H1 (cell line): Measurements from ENCODE around the gene MPHOSPH8. TPM values are rescaled to one million over a fixed set of nuclear protein-coding genes. Genes with fewer than 3 reads are reported as not detected.

ENCODE experiments used
- CTCF ChIA-PET: fragments of 300-600 bp; sonication (Branson Sonifier 250); formaldehyde crosslinking; loops from one replicate; lab custom pipeline; 2021; ENCODE audit not compliant: partially characterized antibody; lab: Charles Lee
- POLR2A ChIA-PET: fragments of 300-600 bp; sonication (Branson Sonifier 250); formaldehyde crosslinking; loops from one replicate; lab custom pipeline; 2021; ENCODE audit warnings: inconsistent platforms; ENCODE audit not compliant: partially characterized antibody; lab: Charles Lee
- DNase-seq, 2 experiments: peaks; one replicate each; pipeline versions ENCODE4 v3.0.0 to v3.0.0-alpha.2; 2010 to 2022; ENCODE audit warnings: low spot score in 2 of 2, low read depth in 1 of 2, mixed read lengths in 1 of 2
- FAIRE-seq: peaks from 2 replicates; lab custom pipeline; 2011; peaks lifted over from hg19 to GRCh38; lab: Jason Lieb, UNC
- H2AFZ ChIP-seq: 2 replicates; pipeline ENCODE4 v1.8.1; 2012; ENCODE audit warnings: low read length, inconsistent platforms
- H2AK5ac ChIP-seq: 2 replicates; pipeline ENCODE4 v1.6.1; 2013; ENCODE audit warnings: low read depth, low read length
- H2BK120ac ChIP-seq: replicated peaks from 2 replicates; pipeline ENCODE3; 2013; ENCODE audit warnings: low read depth, low read length, inconsistent platforms
- H2BK12ac ChIP-seq: 2 replicates; pipeline ENCODE4 v1.6.1; 2013; ENCODE audit warnings: low read depth, low read length
- H2BK15ac ChIP-seq: 2 replicates; pipeline ENCODE4 v1.6.1; 2013; ENCODE audit warnings: low read length
- H2BK20ac ChIP-seq: 2 replicates; pipeline ENCODE4 v1.6.1; 2013; ENCODE audit warnings: low read length
- H2BK5ac ChIP-seq: 2 replicates; pipeline ENCODE4 v1.6.1; 2013; ENCODE audit warnings: low read depth, low read length
- H3K14ac ChIP-seq: 2 replicates; pipeline ENCODE4 v1.6.1; 2013; ENCODE audit warnings: inconsistent platforms; ENCODE audit not compliant: insufficient read length
- H3K18ac ChIP-seq: 2 replicates; pipeline ENCODE4 v1.6.1; 2013; ENCODE audit warnings: low read length; ENCODE audit errors: extremely low read depth
- H3K23ac ChIP-seq: 2 replicates; pipeline ENCODE4 v1.6.1; 2013; ENCODE audit warnings: inconsistent platforms; ENCODE audit not compliant: insufficient read length
- H3K23me2 ChIP-seq: 2 replicates; pipeline ENCODE4 v1.6.1; 2013; ENCODE audit warnings: low read depth, low read length
- H3K27ac ChIP-seq: 2 replicates; pipeline ENCODE4 v1.6.1; 2011; ENCODE audit warnings: low read depth, low read length, inconsistent platforms
- H3K27me3 ChIP-seq, 4 experiments: replicated peaks in 1 of 4; 1 replicate in 1 of 4; 2 replicates in 3 of 4; pipeline versions ENCODE4 v1.6.1 to v1.8.1; 2011 to 2013; ENCODE audit warnings: low read length in 3 of 4, mild to moderate bottlenecking in 3 of 4, inconsistent platforms in 2 of 4, mixed read lengths in 2 of 4, moderate library complexity in 1 of 4; ENCODE audit not compliant: control insufficient read depth in 3 of 4, insufficient read depth in 3 of 4; ENCODE audit errors: extremely low read depth in 1 of 4
- H3K36me3 ChIP-seq, 4 experiments: 2 replicates each; pipeline versions ENCODE4 v1.6.1 to v1.8.1; 2011 to 2013; ENCODE audit warnings: mild to moderate bottlenecking in 4 of 4, low read length in 3 of 4, moderate library complexity in 2 of 4, control low read depth in 1 of 4, inconsistent platforms in 1 of 4; ENCODE audit not compliant: insufficient read depth in 4 of 4, control insufficient read depth in 2 of 4
- H3K4ac ChIP-seq: replicated peaks from 2 replicates; pipeline ENCODE3; 2013; ENCODE audit warnings: low read length, low read depth, mixed read lengths, inconsistent platforms; ENCODE audit not compliant: insufficient read length
- H3K4me1 ChIP-seq, 4 experiments: replicated peaks in 1 of 4; 1 replicate in 1 of 4; 2 replicates in 3 of 4; pipeline versions ENCODE4 v1.6.1 to v1.8.1; 2011 to 2013; ENCODE audit warnings: low read length in 3 of 4, inconsistent platforms in 2 of 4, mixed read lengths in 1 of 4; ENCODE audit not compliant: insufficient read depth in 4 of 4, control insufficient read depth in 3 of 4
- H3K4me2 ChIP-seq, 2 experiments: 2 replicates each; pipeline versions ENCODE4 v1.6.1 to v1.8.1; 2011 to 2013; ENCODE audit warnings: low read depth in 2 of 2, low read length in 2 of 2, control low read depth in 1 of 2, inconsistent platforms in 1 of 2, mild to moderate bottlenecking in 1 of 2; ENCODE audit not compliant: insufficient read depth in 1 of 2
- H3K4me3 ChIP-seq, 4 experiments: fragments of 200-600, 300-600 bp in 1 of 4; sonication (generic), shearing (Covaris generic), sonication (Bioruptor Twin) in 1 of 4; 2 replicates each; pipeline versions ENCODE4 v1.5.1 to v1.8.1; 2011 to 2016; ENCODE audit warnings: low read length in 4 of 4, low read depth in 3 of 4, control low read depth in 2 of 4, inconsistent platforms in 2 of 4, mild to moderate bottlenecking in 2 of 4, mixed read lengths in 1 of 4, moderate library complexity in 1 of 4; ENCODE audit not compliant: insufficient read depth in 2 of 4; ENCODE audit errors: extremely low read depth in 1 of 4
- H3K56ac ChIP-seq: replicated peaks from 2 replicates; pipeline ENCODE3; 2013; ENCODE audit warnings: low read depth, mild to moderate bottlenecking, mixed read lengths, low read length, inconsistent platforms; ENCODE audit not compliant: insufficient read length
- H3K79me1 ChIP-seq: 2 replicates; pipeline ENCODE4 v1.6.1; 2013; ENCODE audit warnings: low read depth, low read length, control low read depth
- H3K79me2 ChIP-seq, 2 experiments: 2 replicates each; pipeline versions ENCODE4 v1.6.1 to v1.8.1; 2012 to 2013; ENCODE audit warnings: low read length in 2 of 2, mild to moderate bottlenecking in 2 of 2, inconsistent platforms in 1 of 2; ENCODE audit not compliant: insufficient read depth in 2 of 2, control insufficient read depth in 1 of 2
- H3K9ac ChIP-seq, 4 experiments: replicated peaks in 1 of 4; 1 replicate in 1 of 4; 2 replicates in 3 of 4; pipeline versions ENCODE4 v1.6.1 to v1.8.1; 2011 to 2013; ENCODE audit warnings: low read depth in 3 of 4, low read length in 3 of 4, control low read depth in 2 of 4, mild to moderate bottlenecking in 2 of 4, moderate library complexity in 2 of 4, inconsistent platforms in 1 of 4; ENCODE audit errors: extremely low read depth in 1 of 4
- H3K9me3 ChIP-seq, 2 experiments: 2 replicates each; pipeline versions ENCODE4 v1.6.1 to v1.8.1; 2012 to 2013; ENCODE audit warnings: mild to moderate bottlenecking in 2 of 2, moderate library complexity in 2 of 2, control low read depth in 1 of 2, inconsistent platforms in 1 of 2, low read depth in 1 of 2, low read length in 1 of 2, mixed read lengths in 1 of 2; ENCODE audit not compliant: insufficient read depth in 2 of 2
- H4K20me1 ChIP-seq, 2 experiments: replicated peaks in 1 of 2; 2 replicates each; pipeline versions ENCODE3 to v1.8.1; 2011 to 2013; ENCODE audit warnings: inconsistent platforms in 2 of 2, low read length in 2 of 2, mild to moderate bottlenecking in 1 of 2; ENCODE audit not compliant: insufficient read depth in 2 of 2, control insufficient read depth in 1 of 2
- H4K5ac ChIP-seq: 2 replicates; pipeline ENCODE4 v1.6.1; 2013; ENCODE audit warnings: low read length, low read depth, mixed read lengths, inconsistent platforms; ENCODE audit not compliant: insufficient read length
- H4K8ac ChIP-seq: 2 replicates; pipeline ENCODE4 v1.8.0; 2013; ENCODE audit warnings: mild to moderate bottlenecking, moderate library complexity, low read length, inconsistent platforms; ENCODE audit not compliant: insufficient read depth; ENCODE audit errors: extremely low read depth
- H4K91ac ChIP-seq: replicated peaks from 2 replicates; pipeline ENCODE3; 2013; ENCODE audit warnings: low read length, mixed read lengths, inconsistent platforms; ENCODE audit not compliant: insufficient read length
- BCL11A ChIP-seq, 2 experiments: IDR thresholded peaks; one replicate each; pipeline ENCODE4 v1.6.1; 2011; ENCODE audit warnings: low read depth in 2 of 2, low read length in 2 of 2, mild to moderate bottlenecking in 2 of 2
- CHD2 ChIP-seq: IDR thresholded peaks from 2 replicates; pipeline ENCODE4 v1.6.1; 2012; ENCODE audit warnings: low read length, improper control_type of control experiment
- EGR1 ChIP-seq: IDR thresholded peaks from 2 replicates; pipeline ENCODE4 v1.6.1; 2011; ENCODE audit warnings: low read depth, low read length, borderline replicate concordance
- EP300 ChIP-seq, 2 experiments: IDR thresholded peaks; 1 replicate in 1 of 2; 2 replicates in 1 of 2; pipeline ENCODE4 v1.6.1; 2011 to 2012; ENCODE audit warnings: low read depth in 2 of 2, low read length in 2 of 2, mild to moderate bottlenecking in 2 of 2, borderline replicate concordance in 1 of 2, inconsistent platforms in 1 of 2, moderate library complexity in 1 of 2
- HDAC2 ChIP-seq, 2 experiments: fragments of 300-600 bp in 1 of 2; sonication (generic) in 1 of 2; IDR thresholded peaks; 2 replicates each; pipeline ENCODE4 v1.6.1; 2011 to 2012; ENCODE audit warnings: low read depth in 2 of 2, low read length in 2 of 2, mild to moderate bottlenecking in 2 of 2, moderate library complexity in 2 of 2, borderline replicate concordance in 1 of 2, inconsistent platforms in 1 of 2
- KDM5A ChIP-seq: fragments of 200-600 bp; IDR thresholded peaks from 2 replicates; pipeline ENCODE4 v1.7.1; 2012; ENCODE audit warnings: mild to moderate bottlenecking, low read length, inconsistent platforms, mixed read lengths
- RFX5 ChIP-seq: IDR thresholded peaks from 2 replicates; pipeline ENCODE4 v1.6.1; 2011; ENCODE audit warnings: low read depth, low read length, improper control_type of control experiment, borderline replicate concordance
- SIRT6 ChIP-seq: IDR thresholded peaks from one replicate; pipeline ENCODE4 v1.7.1; 2012; ENCODE audit warnings: low read length, inconsistent platforms
- SP1 ChIP-seq: IDR thresholded peaks from 2 replicates; pipeline ENCODE4 v1.6.1; 2011; ENCODE audit warnings: low read depth, low read length
- TAF7 ChIP-seq: optimal IDR thresholded peaks from 2 replicates; pipeline ENCODE3; 2011; ENCODE audit warnings: low read depth, mild to moderate bottlenecking, inconsistent platforms, low read length, moderate library complexity, borderline replicate concordance
- WGBS, 2 experiments: shearing (Covaris generic) in 1 of 2; methylation state at CpG; one replicate each; pipeline versions ENCODE4 v1.1.6 to v1.1.7; 2013 to 2015; ENCODE audit warnings: low lambda C conversion rate in 2 of 2, mixed read lengths in 2 of 2, inconsistent platforms in 1 of 2, low coverage in 1 of 2, missing lambda C conversion rate in 1 of 2; ENCODE audit not compliant: insufficient replicate concordance in 2 of 2, insufficient coverage in 1 of 2, insufficient read length in 1 of 2; ENCODE audit errors: extremely low coverage in 1 of 2, missing lambda C conversion rate in 1 of 2; 5-methylcytosine and 5-hydroxymethylcytosine counted together
- polyA plus RNA-seq, 7 experiments: library from polyadenylated mRNA; depleted of rRNA in 3 of 7; stranded (reverse) in 5 of 7; unstranded in 2 of 7; fragments of >200 nt in 5 of 7; fragments of 200-250 nt in 2 of 7; gene quantifications; 1 replicate in 5 of 7; 2 replicates in 1 of 7; 4 replicates in 1 of 7; pipeline versions ENCODE4 v1.2.1 to v1.2.3, GENCODE V29; 2011 to 2013; ENCODE audit warnings: missing spikeins in 2 of 7, mixed read lengths in 2 of 7
- total RNA-seq: library from RNA; stranded (reverse); fragmentation: NEBNext Ultra II Directional; extraction: Animal tissue kit (Norgen Biotek cat#: 25700); gene quantifications from 2 replicates; pipeline ENCODE4 v1.2.1, GENCODE V29; 2021

The MPHOSPH8 gene
- total and polyA plus RNA-seq, 2 of the 8 experiments (the other 6 are each of a cell fraction or from before 2014, with no cell fraction given), result 8.3 to 20.5 TPM

DNA sequence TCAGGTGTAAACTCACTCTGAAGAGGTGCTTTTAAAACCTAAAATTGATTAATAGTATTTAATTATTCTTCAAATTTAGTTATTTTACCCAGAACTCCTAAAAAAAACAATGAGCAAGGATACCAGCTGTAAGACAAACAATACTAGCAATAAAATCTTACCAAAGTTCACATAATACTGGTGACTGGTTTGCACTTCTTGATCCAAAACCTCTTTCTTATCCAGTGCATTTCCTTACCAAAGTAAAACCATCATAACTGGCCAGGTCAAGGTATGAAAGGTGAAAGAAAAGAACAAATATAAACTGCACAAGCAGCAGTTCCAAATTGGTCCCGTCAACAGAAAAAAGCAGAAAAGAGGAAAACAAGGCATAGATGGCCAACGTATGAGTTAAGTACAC is 86.6 kb downstream of the MPHOSPH8 start:
- H3K9me3 ChIP-seq, result no peaks in the 10 kb centered on the region
- H2BK12ac ChIP-seq, result no peak overlapping the region
- peaks cover 0 to 33% of the 10 kb centered on the region in 2 experiments; a peak in 2 of 4 replicates for H3K79me2 ChIP-seq
- H2AFZ ChIP-seq, result no peak overlapping the region
- no peak overlapping the region for H4K91ac ChIP-seq
- no peak overlapping the region for H2BK15ac ChIP-seq
- no peak overlapping the region for H2BK120ac ChIP-seq
- no peaks in the 10 kb centered on the region for H3K79me1 ChIP-seq
- FAIRE-seq (no peak), DNase-seq (no peak)
- CTCF ChIA-PET, result no interaction called here
- no peaks in the 10 kb centered on the region for H3K27me3 ChIP-seq
- no peak overlapping the region for H3K4me3 ChIP-seq
- H3K56ac ChIP-seq, result no peak overlapping the region
- no peaks in the 10 kb centered on the region for H3K23me2 ChIP-seq
- H4K8ac ChIP-seq, result no peak overlapping the region
- 88% methylated on average over 2 of the region's 2 CpGs; no CpG with 5 or more reads in 1 of the 2 experiments for WGBS, 2 experiments
- H4K20me1 ChIP-seq, result peaks cover 0 to 2% of the 10 kb centered on the region in 2 experiments
- POLR2A ChIA-PET, result no interaction called here
- no peak overlapping the region for H3K4ac ChIP-seq
- H3K14ac ChIP-seq, result no peak overlapping the region
- no peak overlapping the region for H3K23ac ChIP-seq
- H3K36me3 ChIP-seq, result peaks cover 0 to 8% (median 0%) of the 10 kb centered on the region in 4 experiments; a peak in 1 of 8 replicates
- no peak overlapping the region for H3K4me2 ChIP-seq
- no peak overlapping the region for H3K18ac ChIP-seq
- TF ChIP-seq TAF7 (no peak), BCL11A (IDR thresholded peaks at IDR 0.05; ENCODE audit: low read depth in 2 of 2, low read length in 2 of 2) (no peak), SIRT6 (no peak), RFX5 (no peak), EP300 (IDR thresholded peaks at IDR 0.05; ENCODE audit: borderline replicate concordance in 1 of 2, low read depth in 2 of 2, low read length in 2 of 2) (no peak), CHD2 (no peak), SP1 (no peak), KDM5A (no peak), HDAC2 (IDR thresholded peaks at IDR 0.05; ENCODE audit: borderline replicate concordance in 1 of 2, low read depth in 2 of 2, low read length in 2 of 2) (no peak), EGR1 (no peak)
- H2BK20ac ChIP-seq, result no peak overlapping the region
- H3K4me1 ChIP-seq, result no peaks in the 10 kb centered on the region
- H4K5ac ChIP-seq, result no peak overlapping the region
- H3K9ac ChIP-seq, result no peak overlapping the region
- no peak overlapping the region for H2AK5ac ChIP-seq
- no peak overlapping the region for H2BK5ac ChIP-seq
- no peak overlapping the region for H3K27ac ChIP-seq
